NCI-H774 (cell line): ENCODE data around the gene B4GALT3.
A peak's percentile ranks its signal among the peaks of the same experiment; 100 is the strongest.
"Not testable (repeated sequence)": the region's sequence is repeated elsewhere in the genome, so short reads cannot be mapped to it uniquely, and the experiment has no call there.

Experiments
- DNase-seq: peaks from one replicate; lab custom pipeline; 2025; lab: John Stamatoyannopoulos, UW

Gene B4GALT3

DNA sequence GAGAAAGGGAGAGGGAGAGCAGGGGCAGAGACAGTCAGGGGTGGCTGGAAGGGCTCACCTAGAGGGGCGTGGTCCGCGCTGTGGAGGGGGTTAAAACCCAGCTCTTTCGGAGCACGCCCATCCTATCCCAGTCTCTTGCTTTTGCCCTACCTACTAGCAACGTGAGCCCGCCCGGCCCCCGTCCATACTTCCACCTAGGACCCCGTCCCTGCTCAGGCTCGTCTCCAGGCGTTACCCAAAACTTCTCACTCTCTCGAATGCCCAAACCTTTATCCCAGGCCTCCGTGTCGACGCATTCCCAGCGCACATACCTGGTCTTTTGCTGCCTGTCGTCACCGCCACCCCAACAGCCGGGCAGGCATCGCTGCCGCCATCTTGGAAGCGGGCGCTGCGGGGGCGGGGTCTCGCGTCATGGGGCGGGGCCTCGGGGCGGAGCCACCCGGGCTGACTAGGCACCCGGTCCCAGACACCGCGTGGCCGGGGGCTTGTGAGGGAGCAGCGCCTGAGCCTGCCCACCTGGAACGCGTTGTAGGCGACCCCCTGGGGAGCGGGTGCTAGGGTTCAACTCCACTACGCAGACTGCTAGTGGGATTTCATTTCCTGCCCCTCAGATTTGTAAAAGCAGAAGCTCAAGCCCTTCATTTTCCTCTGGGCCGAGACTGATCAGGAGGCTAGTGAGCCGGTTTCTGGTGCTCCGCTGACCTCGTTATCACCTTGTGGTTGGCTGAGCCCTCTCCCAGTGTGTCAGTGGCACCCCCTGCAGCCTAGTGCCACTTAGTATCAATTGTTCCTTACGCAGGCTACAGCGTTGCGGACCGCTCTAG, at the start of gene B4GALT3:
B4GALT3 (minus strand) TSS at position 396 of the 824 bp plus-strand sequence. CDS start 1,447 bp downstream, outside the sequence.
- peak; percentile 85 for DNase-seq

DNA sequence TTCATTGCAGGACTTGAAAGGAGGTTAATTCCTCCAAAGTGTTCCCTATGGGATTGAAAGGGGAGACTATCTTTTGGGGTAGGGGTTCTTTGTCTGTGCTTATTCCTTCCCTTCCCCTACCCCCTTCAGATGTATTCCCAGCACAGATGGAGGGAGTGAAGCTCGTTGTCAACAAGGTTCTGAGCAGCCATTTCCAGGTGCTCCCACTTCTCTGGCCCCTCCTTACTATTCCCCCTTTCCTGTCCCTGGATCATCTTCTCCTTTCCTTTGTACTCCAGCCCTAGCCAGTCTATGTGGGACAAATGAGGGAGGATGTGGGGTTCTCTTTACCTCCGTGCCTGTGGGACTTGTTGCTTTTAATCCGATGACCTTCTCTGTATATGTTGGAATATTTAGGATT, 49.5 kb upstream of the B4GALT3 start:
- no peak for DNase-seq

GRCh38 chr1:161226320-161226711, 49.0 kb upstream of the B4GALT3 start:
- no peak for DNase-seq

DNA sequence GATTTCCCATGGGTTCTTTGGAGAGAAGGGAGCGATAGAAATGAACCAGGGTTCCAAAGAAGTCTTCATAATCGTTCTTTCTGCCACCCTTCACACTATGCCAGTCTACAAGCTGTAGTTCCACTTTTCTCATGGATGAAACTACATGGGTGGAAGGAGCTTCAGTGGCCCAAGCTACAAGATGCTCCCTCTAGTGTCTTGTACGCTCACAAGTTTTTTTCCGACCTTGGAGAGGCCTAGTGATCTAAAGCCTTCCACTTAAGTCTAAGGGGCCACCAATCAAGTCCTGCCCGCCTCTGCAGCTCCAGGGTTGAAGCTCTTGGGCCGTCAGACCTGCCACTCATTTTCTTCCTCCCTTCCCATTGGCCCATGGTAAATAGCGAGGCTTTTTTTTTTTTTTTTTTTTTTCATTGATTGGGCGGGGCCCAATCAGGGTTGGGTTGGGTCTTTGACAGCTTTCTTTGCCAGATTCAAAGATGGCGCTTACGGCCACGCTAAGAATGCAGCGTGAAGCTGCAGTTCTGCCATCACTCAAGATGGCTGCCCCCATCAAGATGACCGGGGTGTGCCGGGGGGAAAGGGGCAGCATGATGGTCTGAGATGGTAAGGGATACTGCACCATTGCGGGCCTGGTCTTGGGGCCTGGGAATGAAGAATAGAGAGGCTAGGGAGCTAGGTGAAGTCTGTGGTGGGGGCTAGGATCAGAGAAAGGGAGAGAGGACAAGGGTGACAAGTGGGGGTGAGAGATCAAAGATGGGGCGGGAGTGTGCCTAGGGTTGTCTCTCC, 48.4 kb upstream of the B4GALT3 start, which contains the start of gene TOMM40L:
TOMM40L (plus strand) TSS at position 527 of the 786 bp plus-strand sequence. CDS start 430 bp downstream, outside the sequence.
- peak; percentile 97 for DNase-seq

DNA sequence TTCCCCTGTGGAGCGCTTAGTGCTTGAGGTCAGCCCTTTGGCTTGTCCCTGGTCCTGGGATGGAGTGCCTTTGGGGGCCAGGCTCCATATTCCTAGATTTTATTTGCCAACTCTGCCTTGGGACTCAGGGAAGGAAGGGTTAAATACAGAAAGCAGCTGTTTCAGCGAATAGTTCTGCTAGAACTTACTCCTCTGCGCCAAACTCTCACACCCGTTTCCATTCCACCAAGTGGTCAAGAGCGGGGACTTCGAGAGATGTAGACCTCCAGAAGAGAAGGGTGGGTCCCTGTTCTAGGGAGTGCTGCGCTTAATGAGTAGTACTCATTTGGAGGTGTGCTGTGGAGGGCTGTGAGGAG, 47.8 kb upstream of the B4GALT3 start:
- no peak for DNase-seq

DNA sequence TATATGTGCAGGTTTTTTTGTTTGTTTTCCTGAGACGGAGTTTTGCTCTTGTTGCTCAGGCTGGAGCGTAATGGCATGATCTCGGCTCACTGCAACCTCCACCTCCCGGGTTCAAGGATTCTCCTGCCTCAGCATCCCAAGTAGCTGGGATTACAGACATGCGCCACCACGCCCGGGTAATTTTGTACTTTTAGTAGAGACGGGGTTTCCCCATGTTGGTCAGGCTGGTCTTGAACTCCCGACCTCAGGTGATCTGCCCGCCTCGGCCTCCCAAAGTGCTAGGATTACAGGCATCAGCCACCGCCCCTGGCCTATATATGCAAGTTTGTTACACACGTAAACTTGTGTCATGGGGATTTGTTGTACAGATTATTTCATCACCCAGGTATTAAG, 47.4 kb upstream of the B4GALT3 start:
- not testable (repeated sequence) for DNase-seq

GRCh38 chr1:161223805-161224694, 46.7 kb upstream of the B4GALT3 start:
- no peak for DNase-seq

GRCh38 chr1:161222175-161223019, 45.1 kb upstream of the B4GALT3 start:
- DNase-seq, result no peak

DNA sequence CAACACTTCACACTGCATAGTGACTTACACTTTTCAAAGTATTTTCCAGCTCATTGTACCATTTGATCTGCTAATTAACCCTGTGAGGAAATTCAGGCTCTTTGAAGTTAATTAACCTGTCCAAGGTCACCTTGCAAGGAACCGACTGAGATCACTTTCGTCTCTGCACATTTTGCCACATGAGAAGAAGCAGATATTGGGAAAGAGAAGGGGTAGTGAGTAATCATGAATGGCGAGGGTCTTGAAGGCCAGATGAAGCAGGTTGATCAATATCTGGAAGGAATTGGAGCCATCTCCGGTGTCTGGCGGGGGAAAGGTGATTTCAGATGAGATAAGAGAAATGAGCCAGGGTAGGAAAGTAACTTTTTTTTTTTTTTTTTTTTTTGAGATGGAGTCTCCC, 42.7 kb upstream of the B4GALT3 start:
- no peak for DNase-seq

GRCh38 chr1:161219078-161219892, 42.0 kb upstream of the B4GALT3 start:
- no peak for DNase-seq

- DNase-seq, result no peak
These were observed 41.2 kb upstream of the B4GALT3 start for GRCh38 chr1:161218301-161219077.

DNA sequence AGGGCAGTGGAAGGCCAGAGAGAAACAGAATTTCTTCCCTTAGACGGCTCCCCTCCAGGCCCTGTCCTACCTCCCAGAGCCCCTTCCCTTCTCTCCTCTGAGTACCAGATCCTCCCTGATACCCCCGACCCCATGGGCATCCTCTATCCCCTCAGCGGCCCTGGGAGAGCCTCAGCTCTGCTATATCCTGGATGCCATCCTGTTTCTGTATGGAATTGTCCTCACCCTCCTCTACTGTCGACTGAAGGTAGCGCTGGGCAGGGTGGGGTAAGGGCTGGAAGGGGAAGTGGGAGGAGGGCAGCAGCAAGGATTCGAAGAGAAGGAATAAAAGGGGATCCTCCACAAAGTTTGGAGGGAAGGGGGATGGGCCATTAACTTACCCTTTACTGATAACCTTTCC, 40.5 kb upstream of the B4GALT3 start:
- DNase-seq, result no peak

- DNase-seq, result no peak
These were observed 39.8 kb upstream of the B4GALT3 start for GRCh38 chr1:161216945-161217712.

GRCh38 chr1:161215076-161215475, 37.8 kb upstream of the B4GALT3 start, which contains the start of gene FCER1G:
Gene FCER1G, plus strand, starts transcription at chr1:161215295. Its CDS starts 27 bp downstream, at chr1:161215322.
- DNase-seq, result no peak

GRCh38 chr1:161214369-161214768, 37.1 kb upstream of the B4GALT3 start:
- DNase-seq, result no peak

GRCh38 chr1:161209790-161210409, 32.6 kb upstream of the B4GALT3 start:
- DNase-seq, result peak; percentile 63

- DNase-seq, result no peak
These were observed 29.9 kb upstream of the B4GALT3 start for GRCh38 chr1:161207173-161207572.
